NCI-H345 treated with DMSO at 0.1 percent for 48 hours (cell line): ENCODE results near the gene GINM1.

Experiments used
- DNase-seq: peaks from one replicate; lab custom pipeline; 2025; ENCODE audit not compliant: unreplicated experiment; lab: John Stamatoyannopoulos, UW

Gene GINM1

GRCh38 chr6:149593408-149593807, 27.2 kb downstream of the GINM1 start:
- no peak for DNase-seq

GRCh38 chr6:149600508-149600907, 34.3 kb downstream of the GINM1 start:
- DNase-seq: no peak

DNA sequence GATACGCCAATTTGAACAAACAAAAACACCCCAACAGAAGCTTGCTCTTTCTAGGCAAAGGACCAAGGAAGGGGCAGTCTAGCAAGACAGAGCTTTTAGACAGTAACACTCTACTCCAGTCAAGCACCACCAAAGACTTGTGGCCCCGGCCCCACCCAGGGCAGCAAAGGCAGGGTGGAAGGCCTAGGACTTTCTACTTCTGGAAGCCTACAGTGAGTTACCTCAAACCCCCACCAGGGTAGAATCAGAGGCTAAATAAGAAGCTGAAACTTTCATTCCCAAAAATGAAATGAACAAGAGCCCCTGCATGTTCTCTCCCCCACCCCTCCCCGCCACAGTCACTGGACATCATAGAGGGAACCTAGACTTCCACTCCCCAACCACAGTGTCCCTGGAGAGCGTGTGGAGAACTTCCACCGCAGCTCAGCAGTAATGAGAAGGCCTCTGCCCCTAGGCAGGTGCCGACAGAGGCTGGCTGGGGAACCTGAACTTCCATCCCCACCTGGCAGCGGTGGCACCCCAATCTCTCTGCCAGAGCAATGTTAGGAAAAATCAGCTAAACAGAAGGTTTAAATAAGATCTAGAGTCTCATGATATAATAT, 42.3 kb downstream of the GINM1 start:
- no peak for DNase-seq

GRCh38 chr6:149614337-149614736, 48.2 kb downstream of the GINM1 start:
- no peak for DNase-seq

- no peak for DNase-seq
Measured at GRCh38 chr6:149615805-149616204, 49.6 kb downstream of the GINM1 start.

GRCh38 chr6:149627672-149628071, 61.5 kb downstream of the GINM1 start:
- no peak for DNase-seq

- DNase-seq: no peak
Measured at GRCh38 chr6:149628875-149629510, 62.8 kb downstream of the GINM1 start.

- DNase-seq: no peak
Measured at GRCh38 chr6:149634315-149634714, 68.1 kb downstream of the GINM1 start.

DNA sequence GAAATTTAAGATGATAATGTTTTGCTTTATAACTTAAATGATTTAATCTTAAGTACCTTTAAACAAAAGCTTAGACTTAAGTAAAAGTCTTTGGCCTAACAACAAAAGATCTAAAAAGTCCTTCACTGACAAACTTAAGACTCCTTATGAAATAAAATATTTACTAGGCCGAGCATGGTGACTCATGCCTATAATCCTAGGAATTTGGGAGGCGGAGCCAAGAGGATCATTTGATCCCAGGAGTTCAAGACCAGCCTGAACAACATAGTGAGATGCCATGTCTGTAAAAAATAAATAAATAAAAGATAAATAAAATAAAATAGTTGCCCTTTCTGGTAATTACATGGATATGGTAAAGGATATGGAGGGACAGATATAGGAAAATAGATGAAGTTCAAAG, 69.9 kb downstream of the GINM1 start:
- DNase-seq: no peak
